K562 (cell line): ENCODE results near the gene NAV2. TPM values are rescaled to one million over a fixed set of nuclear protein-coding genes. Genes with fewer than 3 reads are reported as not detected.

Experiments
- ARID3A ChIP-seq: IDR thresholded peaks from 2 replicates; pipeline ENCODE4 v1.6.1; 2012; ENCODE audit warnings: low read depth, low read length, improper control_type of control experiment, borderline replicate concordance
- DACH1 ChIP-seq: fragments of 450-650 bp; IDR thresholded peaks from 2 replicates; pipeline ENCODE4 v1.6.1; 2018; ENCODE audit not compliant: partially characterized antibody
- DIDO1 ChIP-seq: fragments of 450-650 bp; IDR thresholded peaks from 2 replicates; pipeline ENCODE4 v1.6.1; 2016; ENCODE audit warnings: low read depth, missing biosample characterization, missing genetic modification characterization
- HDAC2 ChIP-seq: fragments of 450-650 bp; IDR thresholded peaks from 2 replicates; pipeline ENCODE4 v1.6.1; 2016; ENCODE audit warnings: mild to moderate bottlenecking
- HES1 ChIP-seq: fragments of 450-650 bp; IDR thresholded peaks from 2 replicates; pipeline ENCODE4 v1.6.1; 2016; ENCODE audit warnings: low read depth, mild to moderate bottlenecking, moderate library complexity
- HMGN3 ChIP-seq: IDR thresholded peaks from 2 replicates; pipeline ENCODE4 v1.6.1; 2011; ENCODE audit warnings: borderline replicate concordance, low read depth, mild to moderate bottlenecking, mixed read lengths, low read length; ENCODE audit not compliant: insufficient read length; ENCODE audit errors: extremely low read depth
- MCM2 ChIP-seq: fragments of 450-650 bp; IDR thresholded peaks from 2 replicates; pipeline ENCODE4 v1.6.1; 2017; ENCODE audit warnings: low read depth, mild to moderate bottlenecking
- MLX ChIP-seq, 2 experiments: fragments of 450-650 bp in 1 of 2; sonication (generic) in 1 of 2; formaldehyde crosslinking; conservative IDR thresholded peaks; 2 replicates each; pipeline versions ENCODE4 v1.4.0 to v1.8.1; 2020 to 2022; ENCODE audit warnings: mild to moderate bottlenecking in 1 of 2, missing genetic modification reagents in 1 of 2
- RB1 ChIP-seq: fragments of 450-650 bp; IDR thresholded peaks from 2 replicates; pipeline ENCODE4 v1.6.1; 2017; ENCODE audit warnings: low read depth, mild to moderate bottlenecking
- SAFB ChIP-seq: fragments of 200-400 bp; formaldehyde crosslinking; IDR thresholded peaks from 2 replicates; pipeline ENCODE4 v1.6.1; 2017; ENCODE audit warnings: low read depth, low read length, borderline replicate concordance
- SRSF9 ChIP-seq: fragments of 200-400 bp; formaldehyde crosslinking; IDR thresholded peaks from 2 replicates; pipeline ENCODE4 v1.6.1; 2017; ENCODE audit warnings: low read depth, low read length, borderline replicate concordance
- XRCC3 ChIP-seq: fragments of 450-650 bp; IDR thresholded peaks from 2 replicates; pipeline ENCODE4 v1.6.1; 2017; ENCODE audit warnings: mild to moderate bottlenecking, moderate library complexity
- ZKSCAN1 ChIP-seq: fragments of 150-350 bp; IDR thresholded peaks from 2 replicates; pipeline ENCODE4 v1.6.1; 2016; ENCODE audit warnings: low read depth, low read length
- ZNF324 ChIP-seq: fragments of 250-450 bp; sonication (Bioruptor Pico); IDR thresholded peaks from 2 replicates; pipeline ENCODE4 v1.4.0; 2020; ENCODE audit warnings: mild to moderate bottlenecking
- ZNF511 ChIP-seq: sonication (generic); formaldehyde crosslinking; IDR thresholded peaks from 2 replicates; pipeline ENCODE4 v1.8.0; 2022; ENCODE audit warnings: mild to moderate bottlenecking, missing genetic modification reagents
- ZNF512 ChIP-seq: IDR thresholded peaks from 2 replicates; pipeline ENCODE4 v1.6.1; 2016; ENCODE audit warnings: missing genetic modification characterization, missing compliant biosample characterization
- ZSCAN29 ChIP-seq: fragments of 450-650 bp; IDR thresholded peaks from 2 replicates; pipeline ENCODE4 v1.6.1; 2017
- polyA plus RNA-seq, 8 experiments: library from polyadenylated mRNA; depleted of rRNA in 4 of 8; stranded (reverse) in 5 of 8; unstranded in 3 of 8; fragments of >200 nt; fragmentation: Nextera tagmentation in 2 of 8; fragmentation: Illumina TruSeq in 1 of 8; extraction: Ambion mirVana in 2 of 8; extraction: Trizol in 1 of 8; gene quantifications; 2 replicates each; pipeline versions ENCODE4 v1.2.1 to v1.2.3, GENCODE V29; 2011 to 2014; ENCODE audit warnings: inconsistent platforms in 1 of 8, missing spikeins in 1 of 8
- total RNA-seq, 7 experiments: library from RNA; depleted of rRNA in 6 of 7; stranded (reverse); fragments of >200 nt in 6 of 7; fragmentation: Illumina TruSeq in 2 of 7; extraction: Trizol in 2 of 7; gene quantifications; 2 replicates each; pipeline versions ENCODE4 v1.2.1 to v1.2.3, GENCODE V29; 2011 to 2021; ENCODE audit warnings: low replicate concordance in 1 of 7
- TF ChIP-seq, protein P1 (sequence below): IDR thresholded peaks from 2 replicates; pipeline ENCODE4 v1.6.1; 2014; ENCODE audit warnings: antibody characterized with exemption
- TF ChIP-seq, protein P2 (sequence below): fragments of 450-650 bp; IDR thresholded peaks from 2 replicates; pipeline ENCODE4 v1.6.1; 2017; ENCODE audit warnings: mild to moderate bottlenecking, moderate library complexity

The NAV2 gene
- total and polyA plus RNA-seq, 9 of the 15 experiments (the other 6 are each of a cell fraction or from before 2014, with no cell fraction given): 0.03 to 0.35 (median 0.05) TPM

DNA sequence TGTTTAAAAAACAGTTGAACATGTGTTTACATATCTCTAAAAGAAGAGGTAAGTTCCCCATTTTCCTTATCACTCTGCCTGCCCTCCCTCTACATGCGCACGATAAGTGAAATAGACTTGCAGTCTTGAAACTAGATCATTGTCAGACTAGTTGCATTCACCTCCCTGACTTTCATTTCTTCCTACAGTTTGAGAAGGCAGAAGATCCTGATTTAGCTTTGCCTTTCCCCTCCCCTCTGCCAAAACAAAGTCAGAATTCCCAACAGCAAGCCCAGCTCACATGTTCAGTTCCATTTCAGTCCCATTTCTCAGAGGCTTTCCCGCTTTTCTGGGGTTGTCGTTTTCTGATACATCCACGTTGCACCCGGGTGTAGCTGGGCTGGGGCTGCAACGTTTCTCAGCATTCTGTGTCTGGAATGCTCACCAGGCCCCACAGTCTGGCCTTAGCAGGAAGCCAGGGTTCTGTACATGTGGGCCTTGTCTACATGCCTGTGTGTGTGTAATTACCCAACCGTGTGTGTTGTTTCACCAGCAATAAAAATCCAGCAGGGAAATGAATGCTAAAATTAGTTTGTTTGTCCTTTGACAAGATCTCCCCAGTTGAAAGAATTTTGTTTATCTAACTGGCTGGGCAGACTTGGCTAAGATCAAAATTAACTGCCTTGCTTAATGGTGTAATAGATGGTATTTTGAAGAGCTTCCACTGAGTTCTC, 268.5 kb downstream of the NAV2 start (continued):
- TF ChIP-seq, protein P1, sequence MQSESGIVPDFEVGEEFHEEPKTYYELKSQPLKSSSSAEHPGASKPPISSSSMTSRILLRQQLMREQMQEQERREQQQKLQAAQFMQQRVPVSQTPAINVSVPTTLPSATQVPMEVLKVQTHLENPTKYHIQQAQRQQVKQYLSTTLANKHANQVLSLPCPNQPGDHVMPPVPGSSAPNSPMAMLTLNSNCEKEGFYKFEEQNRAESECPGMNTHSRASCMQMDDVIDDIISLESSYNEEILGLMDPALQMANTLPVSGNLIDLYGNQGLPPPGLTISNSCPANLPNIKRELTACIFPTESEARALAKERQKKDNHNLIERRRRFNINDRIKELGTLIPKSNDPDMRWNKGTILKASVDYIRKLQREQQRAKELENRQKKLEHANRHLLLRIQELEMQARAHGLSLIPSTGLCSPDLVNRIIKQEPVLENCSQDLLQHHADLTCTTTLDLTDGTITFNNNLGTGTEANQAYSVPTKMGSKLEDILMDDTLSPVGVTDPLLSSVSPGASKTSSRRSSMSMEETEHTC: no peak
- TF ChIP-seq HDAC2: peak; percentile 74; the same call in 1 of the 2 replicates
- no peak for TF ChIP-seq ZKSCAN1
- no peak for TF ChIP-seq ZNF324
- no peak for TF ChIP-seq ZSCAN29
- no peak for TF ChIP-seq SAFB
- no peak for TF ChIP-seq DIDO1
- no peak for TF ChIP-seq SRSF9
- TF ChIP-seq RB1: no peak
- no peak for TF ChIP-seq HMGN3
- no peak for TF ChIP-seq XRCC3
- peak; percentile 60; the same call in 1 of the 2 replicates for TF ChIP-seq HES1
- no peak for TF ChIP-seq ZNF511 (CRISPR knock-in tag)
- no peak for TF ChIP-seq MLX (CRISPR knock-in tag; conservative IDR thresholded peaks at IDR 0.05)
- TF ChIP-seq ZNF512 (tag): no peak
- TF ChIP-seq, protein P2, sequence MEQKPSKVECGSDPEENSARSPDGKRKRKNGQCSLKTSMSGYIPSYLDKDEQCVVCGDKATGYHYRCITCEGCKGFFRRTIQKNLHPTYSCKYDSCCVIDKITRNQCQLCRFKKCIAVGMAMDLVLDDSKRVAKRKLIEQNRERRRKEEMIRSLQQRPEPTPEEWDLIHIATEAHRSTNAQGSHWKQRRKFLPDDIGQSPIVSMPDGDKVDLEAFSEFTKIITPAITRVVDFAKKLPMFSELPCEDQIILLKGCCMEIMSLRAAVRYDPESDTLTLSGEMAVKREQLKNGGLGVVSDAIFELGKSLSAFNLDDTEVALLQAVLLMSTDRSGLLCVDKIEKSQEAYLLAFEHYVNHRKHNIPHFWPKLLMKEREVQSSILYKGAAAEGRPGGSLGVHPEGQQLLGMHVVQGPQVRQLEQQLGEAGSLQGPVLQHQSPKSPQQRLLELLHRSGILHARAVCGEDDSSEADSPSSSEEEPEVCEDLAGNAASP: no peak
- peak; percentile 33; the same call in 1 of the 2 replicates for TF ChIP-seq ARID3A
- TF ChIP-seq MCM2: no peak
- TF ChIP-seq DACH1: no peak
